ENCODE data around the gene UGT1A4. TPM values are rescaled to one million over a fixed set of nuclear protein-coding genes. Genes with fewer than 3 reads are reported as not detected.

The UGT1A4 gene
- total RNA-seq = 0.24 and 1.3 TPM in 2 replicates

GRCh38 chr2:233718552-233718951 is at the start of gene UGT1A4:
Gene UGT1A4, plus strand, starts transcription at chr2:233718736. Its CDS starts 85 bp downstream, at chr2:233718821.

GRCh38 chr2:233671290-233672161 is 47.0 kb upstream of the UGT1A4 start, which contains the start of gene UGT1A9:
Gene UGT1A9, plus strand, starts transcription at chr2:233671898. Its CDS starts 37 bp downstream, at chr2:233671935.

DNA sequence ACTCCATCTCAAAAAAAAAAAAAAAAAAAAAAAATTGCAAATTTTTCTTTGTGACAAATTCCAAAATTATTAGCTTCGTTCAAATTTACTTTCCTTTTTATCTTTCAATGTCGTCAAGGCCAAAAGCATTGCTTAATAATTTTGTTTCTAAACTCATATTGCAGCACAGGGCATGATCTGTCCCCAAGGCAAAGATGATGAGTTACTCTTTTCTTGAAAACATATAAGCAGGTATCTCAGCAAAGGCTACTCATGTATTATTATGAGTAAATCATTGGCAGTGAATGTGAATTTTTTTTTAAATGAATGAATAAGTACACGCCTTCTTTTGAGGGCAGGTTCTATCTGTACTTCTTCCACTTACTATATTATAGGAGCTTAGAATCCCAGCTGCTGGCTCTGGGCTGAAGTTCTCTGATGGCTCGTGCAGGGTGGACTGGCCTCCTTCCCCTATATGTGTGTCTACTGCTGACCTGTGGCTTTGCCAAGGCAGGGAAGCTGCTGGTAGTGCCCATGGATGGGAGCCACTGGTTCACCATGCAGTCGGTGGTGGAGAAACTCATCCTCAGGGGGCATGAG is 36.9 kb upstream of the UGT1A4 start, which contains the start of gene UGT1A7:
UGT1A7 (plus strand) TSS at position 381 of the 579 bp plus-strand sequence; CDS start at position 418, 37 bp downstream.

GRCh38 chr2:233692648-233693047 is 25.9 kb upstream of the UGT1A4 start, which contains the start of gene UGT1A6:
Gene UGT1A6, plus strand, starts transcription at chr2:233692890. Its CDS starts 115 bp downstream, at chr2:233693005.

DNA sequence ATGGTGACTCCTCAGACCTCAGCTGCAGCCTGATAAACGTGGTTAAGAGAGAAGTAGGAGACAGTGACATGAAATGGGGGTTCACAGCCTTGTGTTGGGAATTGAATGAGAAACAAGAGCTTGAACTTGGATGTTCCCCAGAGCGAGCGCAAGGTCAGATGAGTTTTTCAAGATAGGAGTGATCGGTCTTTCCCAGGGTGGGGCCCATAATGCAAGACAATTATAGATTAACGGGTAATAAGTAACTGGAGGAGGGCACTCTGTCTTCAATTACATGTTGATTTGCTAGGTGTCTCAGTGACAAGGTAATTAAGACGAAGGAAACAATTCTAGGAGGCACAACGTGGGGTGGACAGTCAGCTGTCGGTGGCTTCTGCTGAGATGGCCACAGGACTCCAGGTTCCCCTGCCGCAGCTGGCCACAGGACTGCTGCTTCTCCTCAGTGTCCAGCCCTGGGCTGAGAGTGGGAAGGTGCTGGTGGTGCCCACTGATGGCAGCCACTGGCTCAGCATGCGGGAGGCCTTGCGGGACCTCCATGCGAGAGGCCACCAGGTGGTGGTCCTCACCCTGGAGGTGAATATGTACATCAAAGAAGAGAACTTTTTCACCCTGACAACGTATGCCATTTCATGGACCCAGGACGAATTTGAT is 5.8 kb upstream of the UGT1A4 start, which contains the start of gene UGT1A5:
UGT1A5 (plus strand) TSS at position 297 of the 651 bp plus-strand sequence; CDS start at position 382, 85 bp downstream.

GRCh38 chr2:233728723-233729301 is 10.3 kb downstream of the UGT1A4 start, which contains the start of gene UGT1A3:
Gene UGT1A3, plus strand, starts transcription at chr2:233729042. Its CDS starts 85 bp downstream, at chr2:233729127.

GRCh38 chr2:233760043-233760442 is 41.5 kb downstream of the UGT1A4 start, which contains the start of gene UGT1A1:
Gene UGT1A1, plus strand, starts transcription at chr2:233760270. Its CDS starts 18 bp downstream, at chr2:233760288.

GRCh38 chr2:233778030-233778429 is 59.5 kb downstream of the UGT1A4 start, which contains the start of gene MROH2A:
Gene MROH2A, plus strand, starts transcription at chr2:233778330. Its CDS starts 1,029 bp downstream, at chr2:233779359.

Other genes starting within 250 kb of the UGT1A4 start
- gene USP40, start 152.0 kb upstream of the UGT1A4 start, total RNA-seq = 17.6 and 23.9 TPM in 2 replicates
- gene UGT1A8, start 101.1 kb upstream of the UGT1A4 start, total RNA-seq = under 0.01 and 0.43 TPM in 2 replicates
- not detected in 2 replicates for gene UGT1A10, start 82.3 kb upstream of the UGT1A4 start, total RNA-seq
- gene UGT1A9, start 46.8 kb upstream of the UGT1A4 start, total RNA-seq = 21.4 TPM in 1 of 2 replicates, not detected in the other
- 1.4 and 1.5 TPM in 2 replicates for gene UGT1A7, start 36.8 kb upstream of the UGT1A4 start, total RNA-seq
- 23.2 and 60.5 TPM in 2 replicates for gene UGT1A6, start 25.8 kb upstream of the UGT1A4 start, total RNA-seq
- 0.24 TPM in 1 of 2 replicates, not detected in the other for gene UGT1A5, start 5.8 kb upstream of the UGT1A4 start, total RNA-seq
- 0.24 TPM in 1 of 2 replicates, not detected in the other for gene UGT1A3, start 10.3 kb downstream of the UGT1A4 start, total RNA-seq
- gene UGT1A1, start 41.5 kb downstream of the UGT1A4 start, total RNA-seq = 0.48 and 1.1 TPM in 2 replicates
- not detected in 2 replicates for gene MROH2A, start 59.6 kb downstream of the UGT1A4 start, total RNA-seq
- 0.85 and 2.2 TPM in 2 replicates for gene HJURP, start 135.8 kb downstream of the UGT1A4 start, total RNA-seq
- gene TRPM8, start 198.6 kb downstream of the UGT1A4 start, total RNA-seq = 0.96 TPM in 1 of 2 replicates, not detected in the other